ENCODE data around the gene CAPS. TPM values are rescaled to one million over a fixed set of nuclear protein-coding genes. Genes with fewer than 3 reads are reported as not detected.

CAPS gene
- total RNA-seq, 1 donor from 2014 or later = 2.2 TPM

DNA sequence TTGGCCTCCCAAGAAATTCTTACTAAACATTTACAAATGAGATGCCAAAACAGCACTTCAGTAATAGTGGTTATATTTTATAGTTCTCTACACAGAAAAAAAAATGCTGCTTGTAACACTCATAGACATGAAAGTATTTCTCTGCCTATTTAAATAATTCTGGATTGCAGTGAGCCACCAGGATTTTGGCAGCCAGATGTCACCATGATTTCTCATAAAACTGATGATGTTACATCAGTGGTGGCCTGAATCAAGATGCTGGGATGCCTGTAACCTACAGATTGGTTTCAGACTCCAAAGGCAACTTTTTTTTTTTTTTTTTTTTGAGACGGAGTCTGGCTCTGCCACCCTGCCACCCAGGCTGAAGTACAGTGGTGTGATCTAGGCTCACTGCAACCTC is 2.7 kb upstream of the CAPS start:
- no peak overlapping the region for H2AFZ ChIP-seq (replicated peaks)
- H3K4me1 ChIP-seq = no peaks in the 10 kb centered on the region
- H3K4me3 Mint-ChIP-seq = no peak overlapping the region
- H3K27me3 ChIP-seq = no peaks in the 10 kb centered on the region
- no peak for TF ChIP-seq EZH2phosphoT487 (IDR thresholded peaks at IDR 0.05)
- H3K9me3 Mint-ChIP-seq = no peaks in the 10 kb centered on the region
- no peak overlapping the region for H3K4me3 ChIP-seq
- peaks cover 18% of the 10 kb centered on the region for H3K4me1 Mint-ChIP-seq
- no peaks in the 10 kb centered on the region for H3K79me2 ChIP-seq (ENCODE audit: low read depth)
- H3F3A ChIP-seq (ENCODE audit: low read depth) = peaks cover 9% of the 10 kb centered on the region
- H3K27ac ChIP-seq = no peak overlapping the region
- H3K27ac Mint-ChIP-seq = no peak overlapping the region
- H3K36me3 ChIP-seq = no peaks in the 10 kb centered on the region
- no peak overlapping the region for H3K9ac ChIP-seq
- H3K27me3 Mint-ChIP-seq (ENCODE audit: insufficient read depth, low read depth) = peaks cover 7% of the 10 kb centered on the region
- no peaks in the 10 kb centered on the region for H3K9me3 ChIP-seq (ENCODE audit: low read depth)
- H3K36me3 Mint-ChIP-seq = no peaks in the 10 kb centered on the region
- H3K4me2 ChIP-seq = no peak overlapping the region
- peaks cover 3% of the 10 kb centered on the region for H4K20me1 ChIP-seq (ENCODE audit: low read depth)
- DNase-seq (ENCODE audit: low spot score) = no peak

GRCh38 chr19:5914358-5914774 is 312 bp downstream of the CAPS start:
- H3K36me3 ChIP-seq = no peaks in the 10 kb centered on the region
- peaks cover 7% of the 10 kb centered on the region for H3F3A ChIP-seq (ENCODE audit: low read depth)
- no peak overlapping the region for H3K4me3 ChIP-seq
- no peaks in the 10 kb centered on the region for H3K9me3 ChIP-seq (ENCODE audit: low read depth)
- no peak overlapping the region for H2AFZ ChIP-seq (replicated peaks)
- H3K9ac ChIP-seq = no peak overlapping the region
- H3K27me3 Mint-ChIP-seq (ENCODE audit: insufficient read depth, low read depth) = peaks cover 9% of the 10 kb centered on the region
- DNase-seq (ENCODE audit: low spot score) = no peak
- peaks cover 3% of the 10 kb centered on the region for H4K20me1 ChIP-seq (ENCODE audit: low read depth)
- TF ChIP-seq EZH2phosphoT487 (IDR thresholded peaks at IDR 0.05) (no peak), EZH2 (IDR thresholded peaks at IDR 0.05) (no peak)
- TF ChIP-seq, protein P1, sequence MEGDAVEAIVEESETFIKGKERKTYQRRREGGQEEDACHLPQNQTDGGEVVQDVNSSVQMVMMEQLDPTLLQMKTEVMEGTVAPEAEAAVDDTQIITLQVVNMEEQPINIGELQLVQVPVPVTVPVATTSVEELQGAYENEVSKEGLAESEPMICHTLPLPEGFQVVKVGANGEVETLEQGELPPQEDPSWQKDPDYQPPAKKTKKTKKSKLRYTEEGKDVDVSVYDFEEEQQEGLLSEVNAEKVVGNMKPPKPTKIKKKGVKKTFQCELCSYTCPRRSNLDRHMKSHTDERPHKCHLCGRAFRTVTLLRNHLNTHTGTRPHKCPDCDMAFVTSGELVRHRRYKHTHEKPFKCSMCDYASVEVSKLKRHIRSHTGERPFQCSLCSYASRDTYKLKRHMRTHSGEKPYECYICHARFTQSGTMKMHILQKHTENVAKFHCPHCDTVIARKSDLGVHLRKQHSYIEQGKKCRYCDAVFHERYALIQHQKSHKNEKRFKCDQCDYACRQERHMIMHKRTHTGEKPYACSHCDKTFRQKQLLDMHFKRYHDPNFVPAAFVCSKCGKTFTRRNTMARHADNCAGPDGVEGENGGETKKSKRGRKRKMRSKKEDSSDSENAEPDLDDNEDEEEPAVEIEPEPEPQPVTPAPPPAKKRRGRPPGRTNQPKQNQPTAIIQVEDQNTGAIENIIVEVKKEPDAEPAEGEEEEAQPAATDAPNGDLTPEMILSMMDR (IDR thresholded peaks at IDR 0.05) = no peak
- no peak overlapping the region for H3K27ac ChIP-seq
- H3K9me3 Mint-ChIP-seq = no peaks in the 10 kb centered on the region
- no peaks in the 10 kb centered on the region for H3K79me2 ChIP-seq (ENCODE audit: low read depth)
- no peak overlapping the region for H3K4me2 ChIP-seq
- no peaks in the 10 kb centered on the region for H3K4me1 ChIP-seq
- no peak overlapping the region for H3K27ac Mint-ChIP-seq
- no peak overlapping the region for H3K4me3 Mint-ChIP-seq
- no peaks in the 10 kb centered on the region for H3K36me3 Mint-ChIP-seq
- peaks cover 11% of the 10 kb centered on the region for H3K4me1 Mint-ChIP-seq
- no peaks in the 10 kb centered on the region for H3K27me3 ChIP-seq

DNA sequence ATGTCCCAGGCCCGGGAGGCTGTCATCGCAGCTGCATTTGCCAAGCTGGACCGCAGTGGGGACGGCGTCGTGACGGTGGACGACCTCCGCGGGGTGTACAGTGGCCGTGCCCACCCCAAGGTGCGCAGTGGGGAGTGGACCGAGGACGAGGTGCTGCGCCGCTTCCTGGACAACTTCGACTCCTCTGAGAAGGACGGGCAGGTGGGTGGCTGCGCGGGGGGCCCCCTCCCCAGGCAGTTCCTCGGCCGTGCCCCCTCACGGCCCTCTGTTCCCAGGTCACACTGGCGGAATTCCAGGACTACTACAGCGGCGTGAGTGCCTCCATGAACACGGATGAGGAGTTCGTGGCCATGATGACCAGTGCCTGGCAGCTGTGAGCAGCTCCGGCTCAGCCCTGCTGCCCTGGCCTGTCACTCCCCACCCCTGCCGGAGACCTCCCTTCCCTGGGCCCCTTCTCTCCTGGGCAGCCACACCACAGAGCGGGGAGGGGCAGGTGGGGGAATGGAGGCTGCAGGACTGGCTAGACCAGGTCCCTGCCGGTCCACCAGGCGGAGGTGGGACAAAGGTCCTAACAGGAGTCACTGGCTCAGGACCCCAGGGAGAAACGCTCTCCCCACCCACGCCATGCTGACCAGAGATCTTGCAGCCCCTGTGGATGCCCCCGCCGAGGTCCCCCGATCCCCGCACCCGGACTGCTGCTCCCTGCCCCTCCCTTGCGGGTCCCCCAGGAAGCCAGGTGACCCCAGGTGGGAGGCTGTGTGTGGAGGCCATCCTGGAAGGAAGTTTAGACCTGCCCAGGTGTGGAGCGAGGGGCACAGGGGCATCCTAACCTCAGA is 1.1 kb downstream of the CAPS start:
- Histone ChIP-seq H3K36me3 (no peaks in the 10 kb centered on the region), H3K4me2 (no peak overlapping the region)

More for the DNA sequence above, 1.1 kb downstream of the CAPS start:
- H2AFZ ChIP-seq (replicated peaks) = no peak overlapping the region
- peaks cover 9% of the 10 kb centered on the region for H3K27me3 Mint-ChIP-seq (ENCODE audit: insufficient read depth, low read depth)
- H3K9me3 Mint-ChIP-seq = no peaks in the 10 kb centered on the region
- no peak overlapping the region for H3K27ac ChIP-seq
- no peak overlapping the region for H3K4me3 ChIP-seq
- H3K79me2 ChIP-seq (ENCODE audit: low read depth) = no peaks in the 10 kb centered on the region
- TF ChIP-seq, protein P1 (IDR thresholded peaks at IDR 0.05) = no peak
- TF ChIP-seq EZH2phosphoT487 (IDR thresholded peaks at IDR 0.05) = no peak
- no peak for TF ChIP-seq EZH2 (IDR thresholded peaks at IDR 0.05)
- H3K4me3 Mint-ChIP-seq = no peak overlapping the region
- no peak for DNase-seq (ENCODE audit: low spot score)
- H3K27me3 ChIP-seq = no peaks in the 10 kb centered on the region
- H3F3A ChIP-seq (ENCODE audit: low read depth) = peaks cover 1% of the 10 kb centered on the region
- H3K4me1 Mint-ChIP-seq = peaks cover 4% of the 10 kb centered on the region
- H3K27ac Mint-ChIP-seq = no peak overlapping the region
- H4K20me1 ChIP-seq (ENCODE audit: low read depth) = peaks cover 3% of the 10 kb centered on the region
- H3K36me3 Mint-ChIP-seq = no peaks in the 10 kb centered on the region
- H3K4me1 ChIP-seq = no peaks in the 10 kb centered on the region
- no peaks in the 10 kb centered on the region for H3K9me3 ChIP-seq (ENCODE audit: low read depth)
- no peak overlapping the region for H3K9ac ChIP-seq

Data from neural progenitor cell (in vitro differentiated cells).